SU-DHL-6 (cell line): ENCODE data around the gene RPL34.

Source experiments
- H2AFZ ChIP-seq: fragments of 200-600 bp; sonication (generic); 2 replicates; pipeline ENCODE4 v1.6.1; 2014; ENCODE audit warnings: low read depth, mild to moderate bottlenecking, moderate library complexity, mixed read lengths, antibody characterized with exemption, low read length; ENCODE audit not compliant: severe bottlenecking
- H3F3A ChIP-seq: fragments of 200-600 bp; shearing (Covaris generic); 2 replicates; pipeline ENCODE4 v1.6.0; 2016; ENCODE audit warnings: antibody characterized with exemption, mild to moderate bottlenecking; ENCODE audit not compliant: insufficient read depth
- H3K27ac ChIP-seq: fragments of 200-600 bp; sonication (generic); 2 replicates; pipeline ENCODE4 v1.5.1; 2016; ENCODE audit warnings: low read depth, mild to moderate bottlenecking, low read length, moderate library complexity, mixed read lengths
- H3K27me3 ChIP-seq: fragments of 200-600 bp; sonication (generic), shearing (Covaris generic); 2 replicates; pipeline ENCODE4 v1.6.0; 2014; ENCODE audit warnings: mild to moderate bottlenecking, low read length
- H3K36me3 ChIP-seq: fragments of 200-600 bp; sonication (generic); 2 replicates; pipeline ENCODE4 v1.6.1; 2014; ENCODE audit warnings: mild to moderate bottlenecking, low read length, mixed read lengths
- H3K4me2 ChIP-seq: fragments of 300-600, 200-600 bp; shearing (Covaris generic), sonication (generic); 2 replicates; pipeline ENCODE4 v1.6.0; 2014; ENCODE audit warnings: low read length, low read depth, mild to moderate bottlenecking; ENCODE audit not compliant: poor library complexity, severe bottlenecking
- H3K4me3 ChIP-seq: fragments of 200-600 bp; sonication (generic); 2 replicates; pipeline ENCODE4 v1.5.1; 2014; ENCODE audit warnings: antibody characterized with exemption, low read length, mild to moderate bottlenecking, mixed read lengths; ENCODE audit not compliant: insufficient read depth, poor library complexity, severe bottlenecking
- H3K79me2 ChIP-seq: fragments of 200-600 bp; sonication (generic); 2 replicates; pipeline ENCODE4 v1.6.1; 2014; ENCODE audit warnings: mild to moderate bottlenecking, low read length, moderate library complexity; ENCODE audit not compliant: insufficient read depth
- H3K9ac ChIP-seq: fragments of 200-600 bp; sonication (generic); 2 replicates; pipeline ENCODE4 v1.7.0; 2014; ENCODE audit warnings: mild to moderate bottlenecking, low read length
- H3K9me2 ChIP-seq: fragments of 200-600 bp; sonication (generic); replicated peaks from 2 replicates; pipeline ENCODE4 v1.6.1; 2014; ENCODE audit warnings: low read length; ENCODE audit not compliant: insufficient read depth
- H3K9me3 ChIP-seq: fragments of 200-600 bp; sonication (generic); 2 replicates; pipeline ENCODE4 v1.6.1; 2014; ENCODE audit warnings: low read length, mixed read lengths; ENCODE audit not compliant: insufficient read depth
- H4K20me1 ChIP-seq: fragments of 200-600 bp; sonication (generic); 2 replicates; pipeline ENCODE4 v1.6.1; 2014; ENCODE audit warnings: low read depth, mild to moderate bottlenecking, antibody characterized with exemption, low read length, moderate library complexity, mixed read lengths
- CTCF ChIP-seq: fragments of 200-600 bp; sonication (generic); IDR thresholded peaks from one replicate; pipeline ENCODE4 v1.5.1; 2017; ENCODE audit warnings: antibody characterized with exemption, mild to moderate bottlenecking, low read length, moderate library complexity; ENCODE audit not compliant: insufficient read depth, poor library complexity, severe bottlenecking
- EZH2phosphoT487 ChIP-seq: fragments of 200-600 bp; sonication (generic), shearing (Covaris generic); conservative IDR thresholded peaks from 2 replicates; pipeline ENCODE4 v1.6.1; 2018; ENCODE audit warnings: mild to moderate bottlenecking, antibody characterized with exemption, low read length, moderate library complexity, mixed read lengths

The RPL34 gene

GRCh38 chr4:108649863-108650211 is 29.5 kb downstream of the RPL34 start:
- Histone ChIP-seq H3K9me3 (no peaks in the 10 kb centered on the region), H4K20me1 (no peaks in the 10 kb centered on the region), H3K79me2 (peaks cover 35% of the 10 kb centered on the region), H3K4me2 (peak overlapping the region; percentile 92), H3K27me3 (no peaks in the 10 kb centered on the region), H3K27ac (no peak overlapping the region), H3K36me3 (no peaks in the 10 kb centered on the region), H2AFZ (peak overlapping the region; percentile 87), H3K4me3 (peak overlapping the region; percentile 94), H3K9ac (peak overlapping the region; percentile 40), H3F3A (peaks cover 6% of the 10 kb centered on the region; the same call in 1 of the 2 replicates), H3K9me2 (no peaks in the 10 kb centered on the region)
- no peak for TF ChIP-seq CTCF
- no peak for TF ChIP-seq EZH2phosphoT487

GRCh38 chr4:108650212-108651013 is 30.0 kb downstream of the RPL34 start, which contains the start of gene OSTC:
OSTC (plus strand) TSS chr4:108650599; CDS start chr4:108650656, 57 bp downstream.
- peaks cover 35% of the 10 kb centered on the region for H3K79me2 ChIP-seq

GRCh38 chr4:108651014-108651791 is 30.8 kb downstream of the RPL34 start:
- H3K4me3 ChIP-seq: peak overlapping the region; percentile 94
- no peaks in the 10 kb centered on the region for H3K36me3 ChIP-seq
- peak overlapping the region; percentile 92 for H3K4me2 ChIP-seq
- peak overlapping the region; percentile 87 for H2AFZ ChIP-seq
- H3K9me2 ChIP-seq: no peaks in the 10 kb centered on the region
- no peak overlapping the region; the same call in 1 of the 2 replicates for H3K27ac ChIP-seq
- peak overlapping the region; percentile 83 for H3K9ac ChIP-seq
- H3K9me3 ChIP-seq: no peaks in the 10 kb centered on the region
- no peaks in the 10 kb centered on the region for H3K27me3 ChIP-seq
- peaks cover 6% of the 10 kb centered on the region; the same call in 1 of the 2 replicates for H3F3A ChIP-seq
- no peaks in the 10 kb centered on the region for H4K20me1 ChIP-seq
- H3K79me2 ChIP-seq: peaks cover 35% of the 10 kb centered on the region
- TF ChIP-seq EZH2phosphoT487 (no peak), CTCF (no peak)

More at GRCh38 chr4:108650212-108651013, 30.0 kb downstream of the RPL34 start, which contains the start of gene OSTC:
- H3K4me2 ChIP-seq: peak within 1 kb of the TSS; percentile 92
- H3K27me3 ChIP-seq: no peaks in the 10 kb centered on the region
- H4K20me1 ChIP-seq: no peaks in the 10 kb centered on the region
- peak within 1 kb of the TSS; percentile 87 for H2AFZ ChIP-seq
- H3K9me2 ChIP-seq: no peaks in the 10 kb centered on the region
- H3K4me3 ChIP-seq: peak within 1 kb of the TSS; percentile 94
- H3K36me3 ChIP-seq: no peaks in the 10 kb centered on the region
- TF ChIP-seq EZH2phosphoT487: no peak
- TF ChIP-seq CTCF: no peak
- H3K27ac ChIP-seq: peak within 1 kb of the TSS; percentile 37; the same call in 1 of the 2 replicates
- peak within 1 kb of the TSS; percentile 83 for H3K9ac ChIP-seq
- peaks cover 6% of the 10 kb centered on the region; the same call in 1 of the 2 replicates for H3F3A ChIP-seq
- no peaks in the 10 kb centered on the region for H3K9me3 ChIP-seq
